ENCODE results near the gene C18orf32. TPM values are rescaled to one million over a fixed set of nuclear protein-coding genes. Genes with fewer than 3 reads are reported as not detected.
A peak's percentile ranks its signal among the peaks of the same experiment; 100 is the strongest.
"Not testable (repeated sequence)": the region's sequence is repeated elsewhere in the genome, so short reads cannot be mapped to it uniquely, and the experiment has no call there.

C18orf32 gene
- polyA plus RNA-seq, 12 donors, result 9.0 to 40.6 (median 14.0) TPM; not detected in 1

DNA sequence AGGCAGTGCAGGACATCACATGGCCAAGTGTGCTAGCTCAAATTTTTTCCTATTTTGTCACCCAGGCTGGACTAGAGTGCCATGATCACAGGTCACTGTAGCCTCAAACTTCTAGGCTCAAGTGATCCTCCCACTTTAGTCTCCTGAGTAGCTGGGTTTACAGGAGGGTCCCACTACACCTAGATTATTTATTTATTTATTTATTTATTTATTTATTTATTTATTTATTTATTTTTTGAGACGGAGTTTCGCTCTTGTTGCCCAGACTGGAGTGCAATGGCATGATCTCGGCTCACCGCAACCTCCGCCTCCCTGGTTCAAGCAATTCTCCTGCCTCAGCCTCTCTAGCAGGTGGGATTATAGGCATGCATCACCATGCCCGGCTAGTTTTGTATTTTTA lies 12.1 kb downstream of the C18orf32 start:
- DNase-seq, result not testable (repeated sequence)

DNA sequence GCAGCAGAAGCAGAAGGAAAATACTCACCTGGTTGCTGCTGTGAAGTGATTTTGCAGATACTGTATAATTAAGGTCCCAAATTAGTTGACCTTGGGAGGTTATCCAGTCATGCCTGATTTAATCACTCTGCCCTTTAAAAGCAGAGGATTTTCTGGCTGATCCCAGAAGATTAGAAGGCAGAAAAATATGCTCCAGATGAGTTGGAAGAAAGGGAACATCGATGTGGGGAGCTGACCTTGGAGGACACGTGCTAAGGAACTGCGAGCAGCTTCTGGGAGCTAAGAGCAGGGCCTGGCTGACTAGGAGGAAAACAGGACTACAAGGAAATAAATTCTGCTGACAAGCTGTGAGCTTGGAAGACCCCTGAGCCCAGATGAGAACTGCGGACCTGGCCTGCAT lies 13.3 kb downstream of the C18orf32 start:
- no peak for DNase-seq

DNA sequence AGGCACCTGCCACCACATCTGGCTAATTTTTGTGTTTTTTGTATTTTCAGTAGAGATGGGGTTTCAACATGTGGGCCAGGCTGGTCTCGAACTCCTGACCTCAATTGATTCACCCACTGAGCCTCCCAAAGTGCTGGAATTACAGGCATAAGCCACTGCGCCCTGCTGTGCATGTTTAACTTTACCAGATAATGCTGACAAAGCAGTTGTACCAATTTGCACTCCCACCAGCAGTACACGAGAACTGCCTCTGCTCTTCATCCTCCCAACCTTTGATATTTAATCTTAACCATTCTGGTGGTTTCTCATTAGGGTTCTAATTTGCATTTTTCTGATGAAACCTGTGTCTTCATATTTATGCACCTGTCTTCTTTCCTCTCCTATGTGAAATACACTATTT lies 14.6 kb downstream of the C18orf32 start:
- DNase-seq, result no peak

DNA sequence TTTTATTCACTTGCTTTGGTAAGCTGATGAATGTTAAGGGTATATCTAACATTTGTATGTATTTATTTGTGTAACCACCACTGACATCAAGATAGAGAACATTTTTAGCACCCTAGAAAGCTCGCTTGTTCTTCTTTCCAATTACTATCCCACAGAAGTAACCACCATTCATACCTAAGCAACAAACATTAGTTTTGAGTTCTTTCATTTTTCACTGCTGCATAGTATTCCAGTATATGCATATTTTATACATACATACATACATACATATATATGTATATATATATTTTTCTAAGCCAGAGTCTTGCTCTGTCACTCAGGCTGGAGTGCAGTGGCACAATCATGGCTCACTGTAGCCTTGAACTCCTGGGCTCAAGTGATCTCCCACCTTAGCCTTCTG lies 15.5 kb downstream of the C18orf32 start:
- DNase-seq, result no peak

DNA sequence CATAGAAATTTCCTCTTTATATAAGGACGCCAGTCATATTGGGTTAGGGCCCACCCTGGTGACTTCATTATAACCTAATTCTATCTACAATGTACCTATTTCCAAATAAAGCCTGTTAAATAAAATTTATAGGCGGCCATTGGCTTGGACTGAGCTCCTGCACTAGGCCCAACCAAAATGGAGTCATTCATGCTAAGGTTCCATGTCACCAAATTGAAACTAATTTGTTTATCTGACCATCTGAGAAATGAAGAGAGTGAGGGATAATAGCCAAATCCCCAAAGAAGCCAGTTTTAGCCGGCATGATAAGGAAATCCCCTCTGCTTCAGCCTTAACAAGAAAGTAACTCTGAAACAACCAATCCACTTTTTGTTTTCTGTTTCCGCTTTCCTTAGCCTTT lies 19.4 kb downstream of the C18orf32 start:
- DNase-seq, result no peak

DNA sequence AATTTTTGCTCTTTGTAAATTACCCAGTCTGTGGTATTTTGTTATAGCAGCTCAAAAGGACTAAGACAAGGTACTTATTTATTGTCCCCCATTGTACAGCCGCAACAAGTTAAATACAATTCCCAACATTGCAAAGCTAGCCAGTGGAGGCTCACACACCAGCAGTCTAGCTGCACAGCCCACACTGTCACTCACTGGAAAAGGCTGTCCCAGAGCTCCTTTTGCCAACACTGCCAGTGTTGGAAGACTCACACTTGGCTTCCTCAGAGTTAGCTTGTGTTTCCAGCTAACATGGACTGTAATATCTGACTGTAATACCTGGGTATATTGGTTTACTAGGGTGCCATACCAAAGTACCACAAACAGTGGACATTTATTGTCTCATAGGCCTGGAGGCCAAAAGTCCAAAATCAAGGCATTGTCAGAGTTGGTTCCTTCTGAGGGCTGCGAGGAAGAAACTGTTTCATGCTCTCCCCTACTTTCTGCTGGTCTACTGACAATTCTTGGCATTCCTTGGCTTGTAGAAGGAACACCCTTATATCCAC lies 19.9 kb downstream of the C18orf32 start:
- DNase-seq, result no peak

DNA sequence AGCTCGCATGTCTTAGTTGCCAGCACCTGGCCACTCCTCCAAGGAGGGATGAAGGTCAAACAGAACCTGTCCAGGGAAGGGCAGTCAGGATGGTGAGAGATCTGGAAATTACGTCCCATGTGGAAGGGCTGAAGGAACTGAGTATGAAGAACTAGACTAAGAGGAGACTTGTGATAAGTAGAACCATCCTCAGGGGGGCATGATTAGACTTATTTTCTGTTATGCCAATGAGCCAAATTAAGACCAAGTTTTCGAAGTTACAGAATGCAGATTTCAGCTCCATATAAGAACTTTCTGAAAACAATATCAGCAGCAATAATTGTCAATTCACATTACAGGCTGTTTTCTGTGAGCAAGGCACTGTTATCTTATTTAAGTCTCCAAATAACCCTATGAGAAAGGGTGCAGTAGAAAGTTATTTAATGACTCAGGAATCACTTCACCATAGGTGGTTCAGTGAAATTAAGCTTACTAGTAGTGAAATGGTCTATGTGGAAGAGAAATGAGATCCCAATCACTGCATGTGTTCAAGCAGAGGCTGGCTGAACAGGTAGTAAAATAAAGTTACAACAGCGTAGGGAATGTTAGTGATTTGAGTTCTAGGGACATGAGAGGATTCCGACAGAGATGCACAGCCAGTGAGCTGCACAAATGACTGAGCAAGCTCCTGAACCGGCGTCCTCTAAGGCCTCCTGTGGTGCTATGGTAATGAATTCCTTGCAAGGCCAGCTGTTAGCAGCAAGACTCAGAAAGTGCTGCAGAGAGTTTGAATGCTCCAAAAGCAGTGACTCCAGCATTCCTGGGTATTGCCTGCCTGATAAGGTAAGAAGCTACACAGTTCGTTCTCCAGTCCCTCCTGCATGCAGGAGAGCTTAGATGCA lies 22.1 kb downstream of the C18orf32 start:
- DNase-seq, result no peak

DNA sequence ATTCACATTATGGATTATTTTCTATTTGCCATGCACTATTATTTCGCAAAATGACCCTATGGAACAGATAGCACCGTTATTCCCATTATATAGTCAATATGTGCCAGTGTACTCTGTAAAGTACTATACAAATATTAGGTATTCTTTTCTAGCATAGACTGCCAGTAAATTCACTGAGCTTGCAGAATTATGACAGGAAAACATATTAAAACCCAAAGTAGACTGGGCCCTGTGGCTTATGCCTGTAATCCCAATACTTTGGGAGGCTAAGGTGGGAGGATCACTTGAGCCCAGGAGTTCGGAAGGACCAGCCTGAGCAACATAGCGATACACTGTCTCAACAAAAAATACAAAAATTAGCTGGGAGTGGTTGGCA lies 25.4 kb downstream of the C18orf32 start:
- DNase-seq, result no peak

DNA sequence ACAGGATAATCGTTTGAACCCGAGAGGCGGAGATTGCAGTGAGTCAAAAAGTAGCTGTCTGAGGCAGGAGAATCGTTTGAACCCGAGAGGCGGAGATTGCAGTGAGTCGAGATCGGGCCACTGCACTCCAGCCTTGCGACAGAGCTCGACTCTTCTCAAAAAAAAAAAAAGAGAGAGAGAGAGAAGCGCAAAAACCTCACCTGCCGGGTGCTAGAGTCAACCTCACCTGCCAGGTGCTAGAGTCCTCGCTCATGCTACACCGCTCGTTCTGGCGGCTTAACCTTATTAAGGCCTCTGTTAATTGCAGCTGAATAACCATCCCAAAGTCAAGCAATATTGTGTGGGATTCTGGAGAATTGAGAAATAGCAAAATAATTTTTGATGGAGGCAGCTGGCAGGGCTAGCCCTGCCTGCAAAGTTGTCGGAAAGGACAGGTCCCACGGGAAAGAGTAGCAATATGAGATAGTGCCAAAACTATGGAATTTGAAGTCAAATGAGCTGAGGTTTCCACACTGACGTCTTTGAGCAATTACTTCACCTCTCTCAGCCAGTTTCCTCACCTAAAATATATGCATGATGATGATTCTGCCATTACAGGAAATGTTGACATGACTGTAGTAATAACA lies 25.9 kb downstream of the C18orf32 start:
- peak; percentile 26 for DNase-seq

DNA sequence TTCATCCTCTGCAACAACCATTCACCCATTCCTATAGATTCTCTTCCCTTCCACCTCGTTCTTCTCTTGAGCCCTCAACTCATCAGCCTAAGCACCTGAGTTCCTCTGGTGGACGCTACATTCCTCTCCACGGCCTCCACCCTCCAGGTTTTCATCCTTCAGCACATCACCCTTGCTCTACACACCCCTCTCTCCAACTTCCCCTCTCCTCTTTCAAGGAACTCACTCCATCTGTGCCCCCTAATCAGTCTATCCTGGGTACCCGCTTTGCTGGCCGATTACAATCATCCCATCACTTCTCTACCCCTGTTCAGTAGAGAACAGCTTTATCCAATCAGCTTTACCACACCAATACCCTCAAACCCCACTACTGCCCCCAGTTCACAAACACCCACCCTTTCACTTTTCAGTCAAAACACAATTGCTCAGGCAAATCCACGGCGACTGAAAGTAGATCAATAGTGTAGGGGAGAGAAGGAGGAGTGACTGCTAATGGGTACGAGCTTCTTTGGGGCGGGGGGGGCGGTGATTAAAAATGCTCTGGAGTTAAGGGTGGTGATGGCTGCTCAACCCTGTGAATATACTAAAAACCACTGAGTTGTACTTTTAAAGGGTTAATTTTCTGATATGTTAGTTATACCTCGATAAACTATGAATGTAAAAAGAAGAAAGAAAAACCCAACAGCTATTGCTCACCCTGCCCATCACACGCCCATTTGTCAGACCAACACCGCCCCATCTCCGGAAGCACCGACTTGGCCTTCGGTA lies 27.4 kb downstream of the C18orf32 start:
- peak; percentile 27 for DNase-seq

DNA sequence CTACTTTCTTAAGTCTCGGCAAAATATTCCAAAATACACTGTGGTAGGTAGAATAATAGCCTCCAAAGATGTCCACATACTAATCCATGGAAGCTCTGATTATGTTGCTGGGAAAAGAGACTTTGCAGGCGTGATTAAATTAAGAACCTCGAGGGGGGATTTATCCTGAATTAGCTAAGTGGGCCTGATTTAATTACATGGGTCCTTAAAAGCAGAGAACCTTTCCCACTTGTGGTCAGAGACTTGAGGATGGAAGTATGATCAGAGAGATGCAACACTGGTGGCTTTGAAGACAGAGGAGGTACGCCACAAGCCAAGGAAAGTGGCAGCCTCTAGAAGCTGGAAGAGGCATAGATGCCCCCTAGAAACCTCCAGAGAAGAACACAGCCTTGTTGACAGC lies 29.4 kb downstream of the C18orf32 start:
- DNase-seq, result no peak

DNA sequence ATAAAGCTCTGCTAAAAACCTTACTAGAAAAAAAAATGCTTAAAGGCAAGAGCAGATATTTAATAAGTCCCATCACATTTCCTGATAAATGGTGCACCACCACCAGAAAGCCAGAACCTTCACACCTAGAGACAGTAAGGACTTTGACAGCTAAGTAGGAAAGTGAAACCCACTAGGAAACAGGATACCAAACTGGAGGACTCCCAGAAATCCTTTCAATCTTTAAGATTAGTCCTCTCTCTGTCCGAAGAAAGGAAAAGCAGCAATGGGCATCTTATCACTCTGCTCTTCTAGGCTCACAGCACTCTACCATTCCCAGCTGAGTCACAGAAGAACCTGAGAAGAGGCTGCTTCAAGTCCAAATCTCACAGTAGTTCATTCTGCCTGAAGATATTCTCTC lies 30.2 kb downstream of the C18orf32 start:
- DNase-seq, result no peak

DNA sequence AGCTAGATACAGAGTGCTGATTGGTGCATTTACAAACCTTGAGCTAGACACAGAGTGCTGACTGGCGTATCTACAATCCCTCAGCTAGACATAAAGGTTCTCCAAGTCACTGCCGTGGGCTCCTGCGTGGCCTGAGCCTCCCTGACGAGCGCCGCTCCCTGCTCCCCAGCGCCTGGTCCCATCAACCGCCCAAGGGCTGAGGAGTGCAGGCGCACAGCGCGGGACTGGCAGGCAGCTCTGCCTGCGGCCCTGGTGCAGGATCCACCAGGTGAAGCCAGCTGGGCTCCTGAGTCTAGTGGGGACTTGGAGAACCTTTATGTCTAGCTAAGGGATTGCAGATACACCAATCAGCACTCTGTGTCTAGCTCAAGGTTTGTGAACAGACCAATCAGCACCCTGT lies 34.5 kb downstream of the C18orf32 start:
- DNase-seq, result not testable (repeated sequence)

DNA sequence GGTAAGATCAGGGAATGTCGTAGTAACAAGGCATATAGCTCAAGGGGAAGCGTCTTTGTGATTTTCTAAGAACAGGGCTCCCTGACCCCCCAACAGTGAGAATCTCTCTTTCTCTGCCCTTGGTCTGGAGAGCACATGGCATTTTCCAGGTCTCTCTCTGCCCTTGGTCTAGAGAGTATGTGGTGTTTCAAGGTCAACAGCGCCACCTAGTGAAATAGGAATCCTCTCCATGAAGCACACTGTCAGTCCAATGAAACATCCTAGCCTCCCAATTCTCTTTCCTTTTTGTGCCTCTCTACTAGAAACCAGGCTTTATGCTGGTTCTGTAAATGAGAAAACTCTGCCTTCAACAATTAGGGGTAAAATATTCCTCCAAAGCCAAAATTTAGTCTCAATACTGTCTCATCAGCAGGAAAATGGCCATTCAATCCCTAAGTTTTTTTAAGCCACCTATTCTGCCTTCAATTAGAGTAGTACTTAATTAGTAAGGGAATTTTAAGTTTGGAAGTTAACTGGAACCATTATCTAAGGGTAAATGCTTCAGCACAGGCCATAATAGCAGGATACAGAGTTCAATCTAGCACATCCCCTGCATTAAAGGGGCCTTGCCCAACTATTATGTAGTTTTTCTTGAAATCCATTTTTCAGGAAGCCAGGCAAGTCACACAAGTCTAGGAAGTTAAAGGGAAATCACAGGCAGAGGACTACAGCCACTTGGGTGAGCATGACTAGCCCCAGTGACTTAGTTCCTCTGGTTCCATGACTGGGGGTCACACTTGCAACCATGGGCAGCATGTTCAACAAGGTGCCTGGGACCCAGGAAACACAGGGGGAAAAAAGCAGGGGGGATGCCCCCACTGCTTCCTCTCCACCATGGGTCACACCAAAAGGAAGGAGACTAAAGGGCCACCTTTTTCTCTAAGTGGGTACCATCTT lies 39.0 kb downstream of the C18orf32 start:
- no peak for DNase-seq

DNA sequence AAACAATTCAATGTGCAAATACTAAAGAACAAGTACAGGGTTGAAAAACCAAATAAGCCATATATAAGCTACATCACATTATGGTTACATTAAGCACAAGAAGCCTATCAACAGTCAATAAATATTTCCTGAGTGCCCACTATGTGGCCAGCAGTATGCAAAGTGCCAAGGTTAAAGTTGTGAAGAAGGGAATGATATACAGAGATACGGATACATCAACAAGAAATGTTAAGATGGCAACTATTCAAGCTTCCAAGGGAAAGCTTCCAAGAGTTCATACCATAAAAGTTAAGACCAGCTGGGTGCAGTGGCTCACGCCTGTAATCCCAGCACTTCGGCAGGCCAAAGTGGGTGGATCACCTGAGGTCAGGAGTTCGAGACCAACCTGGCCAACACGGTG lies 40.6 kb downstream of the C18orf32 start:
- DNase-seq, result no peak

DNA sequence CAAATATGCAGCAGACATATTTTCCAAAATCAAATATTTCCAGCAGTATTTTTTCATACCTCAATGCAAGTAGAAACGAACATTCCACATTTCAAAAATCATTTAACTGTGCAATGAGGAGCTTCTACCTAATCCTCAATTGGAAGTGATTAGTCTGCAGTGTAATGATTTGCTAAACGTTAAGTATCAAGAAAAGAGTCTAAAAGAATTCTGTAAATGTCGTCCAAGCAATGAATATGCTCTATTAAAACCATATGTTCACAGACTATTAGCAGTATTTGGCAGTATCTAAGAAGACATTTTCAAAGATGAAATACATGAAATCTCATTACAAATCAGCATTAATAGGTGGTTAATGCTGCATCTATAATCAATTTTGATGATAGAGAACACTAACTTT lies 42.5 kb downstream of the C18orf32 start:
- no peak for DNase-seq

DNA sequence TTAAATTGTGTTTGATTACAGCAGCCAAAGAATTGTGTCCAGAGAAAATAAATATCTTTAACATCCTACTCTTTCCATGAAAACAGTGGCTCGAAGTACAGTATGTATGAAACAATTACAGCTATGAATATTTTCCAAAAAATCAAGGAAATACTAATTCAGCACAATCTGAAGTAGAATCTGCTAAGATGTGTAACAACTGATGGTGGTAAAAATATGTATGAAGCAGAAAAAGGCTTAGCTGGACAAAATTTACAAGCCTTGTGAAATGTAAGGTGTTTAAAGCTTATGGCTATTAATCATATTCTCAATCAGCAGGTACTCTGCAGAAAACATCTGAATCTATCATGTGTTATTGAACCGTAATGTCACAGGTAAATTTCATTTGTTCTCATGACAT lies 43.2 kb downstream of the C18orf32 start:
- no peak for DNase-seq

DNA sequence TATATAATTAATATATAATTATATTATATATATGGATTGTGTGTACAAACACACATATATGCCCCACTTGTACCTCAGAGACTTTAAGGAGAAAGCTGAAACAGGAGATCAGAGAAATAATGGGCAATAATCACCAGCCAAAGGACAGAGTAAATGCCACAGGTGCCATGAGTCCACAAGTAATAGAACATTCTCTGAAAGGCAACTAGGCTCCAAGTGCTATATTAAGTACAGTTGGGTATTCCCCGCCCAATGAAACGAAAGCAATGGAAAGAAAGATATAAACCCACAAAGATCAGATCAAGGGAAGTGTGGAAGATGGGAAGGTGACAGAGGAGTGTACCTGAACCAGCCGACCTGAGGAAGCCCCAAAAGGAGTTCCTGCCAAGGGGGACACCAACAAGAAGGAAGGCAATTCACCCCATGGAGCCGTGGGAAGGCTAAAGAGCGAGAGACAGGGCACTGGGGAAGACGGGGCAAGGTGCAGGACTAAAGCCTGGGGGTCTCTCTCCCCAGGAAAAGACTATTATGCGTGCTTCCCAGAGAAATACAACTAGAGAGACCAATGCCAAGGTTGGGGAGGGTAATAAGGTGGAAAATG lies 45.6 kb downstream of the C18orf32 start:
- DNase-seq, result no peak

DNA sequence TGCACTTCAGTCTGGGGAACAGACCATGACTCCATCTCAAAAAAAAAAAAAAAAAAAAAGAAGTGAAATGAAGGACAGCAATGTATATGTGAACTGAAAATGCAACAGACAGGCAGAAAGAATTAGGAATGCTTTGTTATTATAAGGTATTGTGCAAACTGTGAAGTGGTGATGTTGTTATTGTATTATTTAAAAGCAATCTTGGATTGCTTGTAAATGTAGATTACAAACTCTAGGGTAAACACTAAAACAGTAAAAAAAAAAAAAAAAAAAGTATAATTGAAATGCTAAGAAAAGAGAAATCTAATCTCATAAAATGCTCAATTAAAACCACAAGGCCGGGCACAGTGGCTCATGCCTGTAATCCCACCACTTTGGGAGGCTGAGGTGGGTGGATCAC lies 51.9 kb downstream of the C18orf32 start:
- no peak for DNase-seq

DNA sequence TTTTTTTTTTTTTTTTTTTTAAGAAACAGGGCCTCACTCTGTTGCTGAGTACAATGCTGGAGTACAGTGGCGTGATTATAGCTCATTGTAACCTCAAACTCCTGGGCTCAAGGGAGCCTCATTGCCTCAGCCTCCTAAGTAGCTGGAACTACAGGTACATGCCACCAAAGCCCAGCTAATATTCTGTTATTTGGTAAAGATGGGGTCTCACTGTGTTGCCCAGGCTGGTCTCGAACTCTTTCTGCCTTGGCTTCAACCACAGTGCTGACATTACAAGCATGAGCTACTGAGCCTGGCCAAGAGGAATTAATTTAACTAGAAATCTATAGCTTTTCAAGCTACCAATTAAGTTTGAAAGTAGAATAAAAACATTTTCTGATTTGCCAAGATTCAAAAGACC lies 54.4 kb downstream of the C18orf32 start:
- no peak for DNase-seq

Measured in muscle of arm (tissue), 12 donors.